Ishikawa (cell line): ENCODE measurements around the gene GLCCI1.

Experiments
- FOXM1 ChIP-seq: IDR thresholded peaks from 2 replicates; pipeline ENCODE4 v1.6.1; 2012; ENCODE audit warnings: low read depth, borderline replicate concordance
- NFIC ChIP-seq: IDR thresholded peaks from 2 replicates; pipeline ENCODE4 v1.6.1; 2012

- TF ChIP-seq NFIC, result no peak
- no peak for TF ChIP-seq FOXM1
These were observed 145.6 kb downstream of the GLCCI1 start for GRCh38 chr7:8114175-8114574.
